OCI-LY7 (cell line): ENCODE measurements around the gene TRIM46. TPM values are rescaled to one million over a fixed set of nuclear protein-coding genes. Genes with fewer than 3 reads are reported as not detected.

ENCODE experiments used
- BruUV-seq: library from RNA; stranded (reverse); fragments of 400-500 nt; replicated peaks from 2 replicates; lab custom pipeline; 2021; lab: Mats Ljungman, UMichigan
- CTCF ChIA-PET: fragments of 300-600 bp; sonication (Branson Sonifier 250); formaldehyde crosslinking; loops from one replicate; lab custom pipeline; 2022; ENCODE audit warnings: antibody characterized with exemption; ENCODE audit not compliant: unreplicated experiment; lab: Charles Lee
- POLR2A ChIA-PET: fragments of 300-600 bp; sonication (Branson Sonifier 250); formaldehyde crosslinking; loops from one replicate; lab custom pipeline; 2022; ENCODE audit warnings: antibody characterized with exemption; lab: Charles Lee
- DNase-seq: peaks from one replicate; pipeline ENCODE4 v3.0.0-alpha.2; 2015; ENCODE audit warnings: low spot score
- H2AFZ ChIP-seq: fragments of 200-600 bp; sonication (generic), shearing (Covaris generic); 2 replicates; pipeline ENCODE4 v1.6.1; 2014; ENCODE audit warnings: mild to moderate bottlenecking, antibody characterized with exemption, low read length, moderate library complexity
- H3K27ac ChIP-seq: fragments of 200-600 bp; sonication (generic); 2 replicates; pipeline ENCODE4 v1.5.1; 2014; ENCODE audit warnings: mixed run types, low read depth, mild to moderate bottlenecking, moderate library complexity, low read length, inconsistent platforms; ENCODE audit not compliant: poor library complexity, severe bottlenecking
- H3K36me3 ChIP-seq: fragments of 200-600 bp; sonication (generic); 2 replicates; pipeline ENCODE4 v1.6.1; 2014; ENCODE audit warnings: mild to moderate bottlenecking, antibody characterized with exemption, low read length, moderate library complexity, mixed read lengths; ENCODE audit not compliant: insufficient read depth
- H3K4me1 ChIP-seq: fragments of 200-600 bp; sonication (generic); 2 replicates; pipeline ENCODE4 v1.5.1; 2014; ENCODE audit warnings: mild to moderate bottlenecking, low read length; ENCODE audit not compliant: insufficient read depth, poor library complexity, severe bottlenecking
- H3K4me2 ChIP-seq: fragments of 200-600 bp; sonication (generic); 2 replicates; pipeline ENCODE4 v1.6.1; 2014; ENCODE audit warnings: mild to moderate bottlenecking, low read length
- H3K4me3 ChIP-seq: fragments of 200-600 bp; sonication (generic); 2 replicates; pipeline ENCODE4 v1.5.1; 2014; ENCODE audit warnings: mild to moderate bottlenecking, low read depth, low read length; ENCODE audit not compliant: poor library complexity, severe bottlenecking
- H3K79me2 ChIP-seq: fragments of 200-600 bp; sonication (generic); 2 replicates; pipeline ENCODE4 v1.6.1; 2016; ENCODE audit warnings: low read depth, mild to moderate bottlenecking, low read length, moderate library complexity, mixed read lengths; ENCODE audit not compliant: insufficient read depth
- H3K9me2 ChIP-seq: fragments of 200-600 bp; sonication (generic); 2 replicates; pipeline ENCODE4 v1.6.1; 2016; ENCODE audit warnings: mild to moderate bottlenecking, low read length, mixed read lengths; ENCODE audit not compliant: insufficient read depth
- H3K9me3 ChIP-seq: fragments of 200-600 bp; sonication (generic); 2 replicates; pipeline ENCODE4 v1.6.1; 2014; ENCODE audit warnings: mild to moderate bottlenecking, mixed run types, low read length, mixed read lengths
- H4K20me1 ChIP-seq: fragments of 200-600 bp; sonication (generic); 2 replicates; pipeline ENCODE4 v1.6.1; 2014; ENCODE audit warnings: mild to moderate bottlenecking, antibody characterized with exemption, low read length, moderate library complexity, mixed read lengths; ENCODE audit not compliant: insufficient read depth
- EZH2phosphoT487 ChIP-seq: fragments of 200-600 bp; sonication (generic); IDR thresholded peaks from 2 replicates; pipeline ENCODE4 v1.6.1; 2018; ENCODE audit warnings: low read depth, borderline replicate concordance, mild to moderate bottlenecking, mixed run types, antibody characterized with exemption, low read length, moderate library complexity, mixed read lengths
- intact Hi-C: fragments of 100-400 bp; cut with micrococcal nuclease; formaldehyde crosslinking; loops from one replicate; pipeline ENCODE4 v1.10.0; 2022; ENCODE audit not compliant: unreplicated experiment
- total RNA-seq, 2 experiments: library from RNA; depleted of rRNA in 1 of 2; stranded (reverse); fragments of >200 nt in 1 of 2; shearing (Covaris generic) in 1 of 2; gene quantifications; 2 replicates each; pipeline ENCODE4 v1.2.3, GENCODE V29; 2014 to 2022
- TF ChIP-seq, protein P1 (sequence below): fragments of 200-600 bp; sonication (generic); conservative IDR thresholded peaks from 2 replicates; pipeline ENCODE4 v1.5.1; 2014; ENCODE audit warnings: mild to moderate bottlenecking, antibody characterized with exemption, low read length, moderate library complexity, mixed read lengths

Gene TRIM46
- total RNA-seq, 2 experiments from 2014 or later, result 3.1 to 4.5 TPM

DNA sequence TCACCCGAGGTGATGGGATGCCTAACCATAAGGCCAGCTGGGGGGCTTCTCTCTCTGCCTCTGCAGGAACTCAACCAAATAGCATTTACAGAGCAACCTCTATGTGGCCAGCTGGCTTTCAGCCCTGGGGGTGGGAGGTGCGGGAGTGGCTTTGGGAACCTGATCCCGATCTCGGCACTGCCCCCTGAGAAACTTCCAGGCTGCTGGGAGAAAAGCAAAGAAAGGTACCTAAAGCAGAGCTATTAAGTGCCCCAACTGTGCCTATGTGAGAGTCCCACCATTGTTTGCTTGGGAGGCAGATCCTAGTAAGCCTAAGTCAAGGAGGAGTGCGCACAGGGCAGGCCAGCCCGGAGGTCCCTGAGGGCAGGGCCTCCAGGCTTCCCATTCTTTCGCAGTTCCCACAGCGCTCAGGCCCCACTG lies 7.6 kb upstream of the TRIM46 start:
- H4K20me1 ChIP-seq, result no peaks in the 10 kb centered on the region
- H3K9me2 ChIP-seq, result no peaks in the 10 kb centered on the region
- CTCF ChIA-PET, result interaction anchor here (1.7 to 2.3 kb wide), 2 partner anchors 74 to 81 kb away, joined by 7 read pairs; no protein-coding TSS in a partner anchor
- DNase-seq, result no peak
- POLR2A ChIA-PET, result interaction anchor here (0.6 kb wide), 2 partner anchors 109 to 132 kb away, joined by 4 to 5 read pairs; no protein-coding TSS in a partner anchor
- H3K9me3 ChIP-seq, result no peaks in the 10 kb centered on the region
- no peak overlapping the region for H3K4me2 ChIP-seq
- H3K79me2 ChIP-seq, result no peaks in the 10 kb centered on the region
- no peak overlapping the region for H3K4me3 ChIP-seq
- no TSS peak for BruUV-seq
- H3K36me3 ChIP-seq, result peaks cover 18% of the 10 kb centered on the region; the same call in 1 of the 2 replicates
- intact Hi-C loops, result no loop called here
- TF ChIP-seq, protein P1, sequence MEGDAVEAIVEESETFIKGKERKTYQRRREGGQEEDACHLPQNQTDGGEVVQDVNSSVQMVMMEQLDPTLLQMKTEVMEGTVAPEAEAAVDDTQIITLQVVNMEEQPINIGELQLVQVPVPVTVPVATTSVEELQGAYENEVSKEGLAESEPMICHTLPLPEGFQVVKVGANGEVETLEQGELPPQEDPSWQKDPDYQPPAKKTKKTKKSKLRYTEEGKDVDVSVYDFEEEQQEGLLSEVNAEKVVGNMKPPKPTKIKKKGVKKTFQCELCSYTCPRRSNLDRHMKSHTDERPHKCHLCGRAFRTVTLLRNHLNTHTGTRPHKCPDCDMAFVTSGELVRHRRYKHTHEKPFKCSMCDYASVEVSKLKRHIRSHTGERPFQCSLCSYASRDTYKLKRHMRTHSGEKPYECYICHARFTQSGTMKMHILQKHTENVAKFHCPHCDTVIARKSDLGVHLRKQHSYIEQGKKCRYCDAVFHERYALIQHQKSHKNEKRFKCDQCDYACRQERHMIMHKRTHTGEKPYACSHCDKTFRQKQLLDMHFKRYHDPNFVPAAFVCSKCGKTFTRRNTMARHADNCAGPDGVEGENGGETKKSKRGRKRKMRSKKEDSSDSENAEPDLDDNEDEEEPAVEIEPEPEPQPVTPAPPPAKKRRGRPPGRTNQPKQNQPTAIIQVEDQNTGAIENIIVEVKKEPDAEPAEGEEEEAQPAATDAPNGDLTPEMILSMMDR, result no peak
- TF ChIP-seq EZH2phosphoT487, result no peak
- H3K27ac ChIP-seq, result no peak overlapping the region
- H2AFZ ChIP-seq, result no peak overlapping the region
- H3K4me1 ChIP-seq, result peaks cover 12% of the 10 kb centered on the region

DNA sequence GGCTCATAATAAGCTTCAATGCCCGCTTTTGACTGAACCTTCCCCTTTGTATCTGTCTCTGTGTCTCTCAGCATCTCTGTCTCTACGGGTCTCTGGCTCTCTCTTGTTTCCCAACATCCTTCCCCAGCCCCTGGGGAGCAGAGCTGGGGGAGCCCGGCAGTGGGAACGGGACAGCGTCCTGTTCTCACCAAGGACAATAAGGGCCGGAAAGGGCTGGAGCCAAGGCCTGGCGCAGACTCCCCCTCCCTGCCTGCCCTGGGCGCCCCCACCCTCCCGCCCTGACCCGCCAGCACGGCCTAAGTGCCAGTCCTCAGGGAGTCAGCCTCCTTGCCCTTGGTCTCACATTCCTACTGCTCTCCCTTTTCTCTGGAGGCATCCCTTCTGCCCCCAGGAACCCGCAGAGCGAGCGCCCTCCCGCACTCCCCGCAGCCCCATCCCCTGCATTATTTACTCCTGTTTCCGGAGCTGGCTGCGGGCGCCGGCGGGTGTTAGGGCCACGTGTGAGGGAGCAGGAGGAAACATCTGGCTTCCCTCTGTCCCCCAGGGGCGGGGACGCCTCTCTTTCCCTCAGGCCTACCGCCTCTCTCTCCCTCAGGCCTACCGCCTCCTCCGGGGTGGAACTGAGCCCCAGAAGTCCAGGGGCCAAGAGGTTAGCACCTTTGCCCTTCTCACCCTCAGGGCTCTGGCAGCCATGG lies 7.0 kb upstream of the TRIM46 start:
- Histone ChIP-seq H3K4me3 (peak overlapping the region; percentile 18), H4K20me1 (no peaks in the 10 kb centered on the region), H3K36me3 (peaks cover 18% of the 10 kb centered on the region; the same call in 1 of the 2 replicates), H3K4me1 (peaks cover 15% of the 10 kb centered on the region), H2AFZ (peak overlapping the region; percentile 67), H3K9me2 (no peaks in the 10 kb centered on the region), H3K79me2 (peaks cover 2% of the 10 kb centered on the region; the same call in 1 of the 2 replicates), H3K27ac (no peak overlapping the region), H3K4me2 (peak overlapping the region; percentile 90), H3K9me3 (no peaks in the 10 kb centered on the region)
- no peak for DNase-seq
- BruUV-seq, result no TSS peak
- ChIA-PET POLR2A (interaction anchor here (0.6 kb wide), 1 partner anchor 108 kb away, joined by 5 read pairs; no protein-coding TSS in a partner anchor), CTCF (interaction anchor here (0.6 to 2.3 kb wide), 5 partner anchors 75 to 81 kb away, joined by 4 to 10 read pairs (median 7); no protein-coding TSS in a partner anchor)
- TF ChIP-seq, protein P1, result no peak
- TF ChIP-seq EZH2phosphoT487, result no peak
- intact Hi-C loops, result loop anchor here (1.0 kb wide), 1 partner anchor 75 kb away; no protein-coding TSS in a partner anchor
